ENCODE results near the gene SALL3. TPM values are rescaled to one million over a fixed set of nuclear protein-coding genes. Genes with fewer than 3 reads are reported as not detected.
"Not testable (repeated sequence)": the region's sequence is repeated elsewhere in the genome, so short reads cannot be mapped to it uniquely, and the experiment has no call there.

The SALL3 gene
- total RNA-seq, 4 donors from 2014 or later = not detected

DNA sequence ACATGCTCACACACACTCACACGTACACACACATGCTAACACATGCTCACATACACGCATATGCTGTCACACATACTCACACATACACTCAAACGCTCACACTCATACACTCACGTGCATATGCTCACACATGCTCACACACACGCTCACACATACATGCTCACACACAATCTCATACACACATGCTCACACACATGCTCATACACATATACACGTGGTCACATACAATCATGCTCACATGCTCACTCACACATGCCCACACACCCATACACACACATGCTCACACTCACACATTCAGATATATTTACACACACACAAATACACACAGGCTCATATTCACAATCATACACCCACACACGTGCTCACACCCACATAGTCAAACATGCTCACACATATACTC is 17.5 kb upstream of the SALL3 start:
- H3K9me3 ChIP-seq = no peaks in the 10 kb centered on the region
- no peaks in the 10 kb centered on the region for H3K4me1 ChIP-seq
- peaks cover 21% of the 10 kb centered on the region for H3K27me3 ChIP-seq
- TF ChIP-seq POLR2A (IDR thresholded peaks at IDR 0.05) (no peak), EP300 (IDR thresholded peaks at IDR 0.05) (no peak), POLR2AphosphoS5 (IDR thresholded peaks at IDR 0.05) (no peak)
- TF ChIP-seq, protein P1, sequence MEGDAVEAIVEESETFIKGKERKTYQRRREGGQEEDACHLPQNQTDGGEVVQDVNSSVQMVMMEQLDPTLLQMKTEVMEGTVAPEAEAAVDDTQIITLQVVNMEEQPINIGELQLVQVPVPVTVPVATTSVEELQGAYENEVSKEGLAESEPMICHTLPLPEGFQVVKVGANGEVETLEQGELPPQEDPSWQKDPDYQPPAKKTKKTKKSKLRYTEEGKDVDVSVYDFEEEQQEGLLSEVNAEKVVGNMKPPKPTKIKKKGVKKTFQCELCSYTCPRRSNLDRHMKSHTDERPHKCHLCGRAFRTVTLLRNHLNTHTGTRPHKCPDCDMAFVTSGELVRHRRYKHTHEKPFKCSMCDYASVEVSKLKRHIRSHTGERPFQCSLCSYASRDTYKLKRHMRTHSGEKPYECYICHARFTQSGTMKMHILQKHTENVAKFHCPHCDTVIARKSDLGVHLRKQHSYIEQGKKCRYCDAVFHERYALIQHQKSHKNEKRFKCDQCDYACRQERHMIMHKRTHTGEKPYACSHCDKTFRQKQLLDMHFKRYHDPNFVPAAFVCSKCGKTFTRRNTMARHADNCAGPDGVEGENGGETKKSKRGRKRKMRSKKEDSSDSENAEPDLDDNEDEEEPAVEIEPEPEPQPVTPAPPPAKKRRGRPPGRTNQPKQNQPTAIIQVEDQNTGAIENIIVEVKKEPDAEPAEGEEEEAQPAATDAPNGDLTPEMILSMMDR (IDR thresholded peaks at IDR 0.05) = no peak
- ATAC-seq = no peak
- no peak overlapping the region for H3K27ac ChIP-seq
- H3K4me3 ChIP-seq = no peak overlapping the region
- 79 to 82% methylated on average over 7 of the region's 7 CpGs for WGBS, 2 donors (ENCODE audit: low coverage in 1 of 2)
- no peaks in the 10 kb centered on the region for H3K36me3 ChIP-seq

GRCh38 chr18:78964727-78965126 is 14.9 kb upstream of the SALL3 start:
- ATAC-seq, H3K4me3 ChIP-seq, H3K27ac ChIP-seq, H3K4me1 ChIP-seq, H3K36me3 ChIP-seq, H3K9me3 ChIP-seq: not testable (repeated sequence)
- WGBS, 2 donors (ENCODE audit: low coverage in 1 of 2) = 94 to 100% methylated on average over 2 to 6 of the region's 24 CpGs
- peaks cover 46% of the 10 kb centered on the region for H3K27me3 ChIP-seq

- WGBS, 2 donors (ENCODE audit: low coverage in 1 of 2) = 61 to 67% methylated on average over 10 to 13 of the region's 23 CpGs
These were observed 14.4 kb upstream of the SALL3 start for GRCh38 chr18:78965260-78965659.

GRCh38 chr18:78965917-78966792 is 13.5 kb upstream of the SALL3 start:
- no peak overlapping the region for H3K27ac ChIP-seq
- no peak for TF ChIP-seq POLR2A (IDR thresholded peaks at IDR 0.05)
- no peak for TF ChIP-seq POLR2AphosphoS5 (IDR thresholded peaks at IDR 0.05)
- TF ChIP-seq, protein P1 (IDR thresholded peaks at IDR 0.05) = no peak
- TF ChIP-seq EP300 (IDR thresholded peaks at IDR 0.05) = no peak
- peaks cover 60% of the 10 kb centered on the region for H3K27me3 ChIP-seq
- H3K4me1 ChIP-seq = no peaks in the 10 kb centered on the region
- H3K36me3 ChIP-seq = no peaks in the 10 kb centered on the region
- H3K4me3 ChIP-seq = no peak overlapping the region
- 60 to 72% methylated on average over 1 to 3 of the region's 18 CpGs for WGBS, 2 donors (ENCODE audit: low coverage in 1 of 2)
- no peaks in the 10 kb centered on the region for H3K9me3 ChIP-seq
- no peak for ATAC-seq

More at GRCh38 chr18:78965260-78965659, 14.4 kb upstream of the SALL3 start:
- Histone ChIP-seq H3K4me3 (no peak overlapping the region), H3K27me3 (peaks cover 51% of the 10 kb centered on the region), H3K4me1 (no peaks in the 10 kb centered on the region), H3K27ac (no peak overlapping the region), H3K36me3 (no peaks in the 10 kb centered on the region), H3K9me3 (no peaks in the 10 kb centered on the region)
- no peak for ATAC-seq
- no peak for TF ChIP-seq POLR2A (IDR thresholded peaks at IDR 0.05)

DNA sequence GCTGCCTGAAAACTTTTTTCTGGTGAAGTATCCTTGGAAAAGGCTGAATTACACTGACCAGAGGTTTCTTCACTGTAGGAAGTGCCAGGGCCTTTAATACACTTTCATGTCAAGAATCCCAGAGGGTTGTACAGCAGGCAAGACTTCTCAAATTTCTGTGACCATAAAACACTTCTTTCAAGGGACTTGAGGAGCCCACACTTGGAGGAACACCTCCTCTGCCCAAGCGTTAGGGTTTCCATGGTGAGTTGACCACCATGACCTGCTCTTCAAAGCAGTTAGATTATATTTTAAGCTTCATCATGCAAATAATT is 12.9 kb upstream of the SALL3 start:
- Histone ChIP-seq H3K4me1 (no peaks in the 10 kb centered on the region), H3K36me3 (no peaks in the 10 kb centered on the region), H3K4me3 (no peak overlapping the region), H3K27me3 (peaks cover 66% of the 10 kb centered on the region), H3K9me3 (no peaks in the 10 kb centered on the region), H3K27ac (no peak overlapping the region)
- TF ChIP-seq POLR2A (IDR thresholded peaks at IDR 0.05) = no peak
- TF ChIP-seq EP300 (IDR thresholded peaks at IDR 0.05) = no peak
- TF ChIP-seq, protein P1 (IDR thresholded peaks at IDR 0.05) = no peak
- no peak for TF ChIP-seq POLR2AphosphoS5 (IDR thresholded peaks at IDR 0.05)
- no peak for ATAC-seq
- 60 to 71% methylated on average over 1 of the region's 1 CpG for WGBS, 2 donors (ENCODE audit: low coverage in 1 of 2)

DNA sequence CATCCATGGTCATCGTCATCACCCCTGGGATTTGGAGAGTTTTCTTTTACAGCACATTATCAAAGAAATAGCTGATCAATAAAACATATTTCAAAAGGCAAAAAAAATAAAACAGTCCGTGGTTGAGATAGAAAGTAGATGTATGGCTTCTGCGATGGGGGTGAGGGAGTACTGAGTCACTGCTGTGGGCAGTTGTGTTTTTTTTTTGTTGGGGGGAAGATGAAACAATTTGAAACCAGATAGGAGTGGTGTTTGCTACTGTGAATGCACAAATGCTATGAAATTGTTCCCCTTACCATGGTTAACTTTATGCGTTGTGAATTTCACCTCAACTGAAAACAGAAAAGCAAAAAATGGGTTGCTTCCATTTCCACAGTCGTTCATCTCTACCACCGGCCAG is 11.9 kb upstream of the SALL3 start:
- TF ChIP-seq, protein P1 (IDR thresholded peaks at IDR 0.05) = no peak
- TF ChIP-seq POLR2A (IDR thresholded peaks at IDR 0.05) = no peak
- TF ChIP-seq EP300 (IDR thresholded peaks at IDR 0.05) = no peak
- no peak for TF ChIP-seq POLR2AphosphoS5 (IDR thresholded peaks at IDR 0.05)
- no peaks in the 10 kb centered on the region for H3K9me3 ChIP-seq
- H3K27ac ChIP-seq = no peak overlapping the region
- 76 to 81% methylated on average over 5 to 6 of the region's 6 CpGs for WGBS, 2 donors (ENCODE audit: low coverage in 1 of 2)
- no peak overlapping the region for H3K4me3 ChIP-seq
- H3K36me3 ChIP-seq = no peaks in the 10 kb centered on the region
- ATAC-seq = no peak
- peaks cover 75% of the 10 kb centered on the region for H3K27me3 ChIP-seq
- H3K4me1 ChIP-seq = no peaks in the 10 kb centered on the region

Measured in gastroesophageal sphincter (tissue), 4 donors.